K562 (cell line): ENCODE data around the gene TMEM131L. TPM values are rescaled to one million over a fixed set of nuclear protein-coding genes. Genes with fewer than 3 reads are reported as not detected.
A peak's percentile ranks its signal among the peaks of the same experiment; 100 is the strongest.

Experiments
- ATAC-seq: fragments of 200-7000 bp; cut with Tn5 transposase; 3 replicates; pipeline ENCODE4 v1.9.1; 2020; ENCODE audit warnings: moderate library complexity
- BruUV-seq: library from RNA; stranded (reverse); fragments of 400-500 nt; replicated peaks from 2 replicates; lab custom pipeline; 2021; lab: Mats Ljungman, UMichigan
- CTCF ChIA-PET: fragments of 300-600 bp; formaldehyde crosslinking; extraction: SDS; loops from one replicate; lab custom pipeline; 2021; ENCODE audit warnings: low intra/inter-chr PET ratio; lab: Yijun Ruan, JAX
- POLR2A ChIA-PET: fragments of 300-600, 350-650 bp; sonication (Branson Sonifier 250); formaldehyde crosslinking; extraction: SDS; loops from one replicate; lab custom pipeline; 2021; ENCODE audit warnings: antibody characterized with exemption, inconsistent platforms; lab: Yijun Ruan, JAX
- DNase-seq, 4 experiments: peaks; one replicate each; pipeline versions ENCODE4 v3.0.0 to v3.0.0-alpha.2; 2011 to 2018; ENCODE audit warnings: low spot score in 3 of 4, mixed read lengths in 3 of 4; ENCODE audit errors: extremely low read depth in 1 of 4
- FAIRE-seq: peaks from 2 replicates; lab custom pipeline; 2011; peaks lifted over from hg19 to GRCh38; lab: Jason Lieb, UNC
- H2AFZ ChIP-seq: 2 replicates; pipeline ENCODE4 v1.6.0; 2011; ENCODE audit warnings: low read depth, low read length, control low read depth, inconsistent platforms
- H3K27ac ChIP-seq: fragments of 200-600 bp; 3 replicates; pipeline ENCODE4 v1.8.0; 2011; ENCODE audit warnings: low read depth, mild to moderate bottlenecking, control low read depth, inconsistent platforms, low read length, moderate library complexity, mixed read lengths; ENCODE audit errors: extremely low read depth
- H3K27me3 ChIP-seq, 2 experiments: fragments of 300-600 bp in 1 of 2; 2 replicates in 1 of 2; 3 replicates in 1 of 2; pipeline versions ENCODE4 v1.6.0 to v1.8.0; 2011; ENCODE audit warnings: inconsistent platforms in 2 of 2, low read length in 2 of 2, mild to moderate bottlenecking in 1 of 2, mixed read lengths in 1 of 2, moderate library complexity in 1 of 2; ENCODE audit not compliant: control insufficient read depth in 2 of 2, insufficient read depth in 2 of 2
- H3K36me3 ChIP-seq: fragments of 300-600 bp; 3 replicates; pipeline ENCODE4 v1.8.0; 2011; ENCODE audit warnings: mild to moderate bottlenecking, low read length, inconsistent platforms; ENCODE audit not compliant: control insufficient read depth, insufficient read depth
- H3K4me1 ChIP-seq, 2 experiments: fragments of 200-600 bp in 1 of 2; replicated peaks in 1 of 2; 2 replicates in 1 of 2; 3 replicates in 1 of 2; pipeline versions ENCODE4 v1.5.1 to v1.8.0; 2011; ENCODE audit warnings: inconsistent platforms in 2 of 2, low read length in 2 of 2, mild to moderate bottlenecking in 1 of 2, mixed read lengths in 1 of 2, moderate library complexity in 1 of 2; ENCODE audit not compliant: control insufficient read depth in 2 of 2, insufficient read depth in 2 of 2
- H3K4me2 ChIP-seq: 2 replicates; pipeline ENCODE4 v1.6.1; 2011; ENCODE audit warnings: low read length, control low read depth, inconsistent platforms, mixed read lengths; ENCODE audit not compliant: insufficient read depth
- H3K4me3 ChIP-seq: fragments of 200-600 bp; sonication (generic), shearing (Covaris generic); 2 replicates; pipeline ENCODE4 v1.5.1; 2016; ENCODE audit warnings: control low read depth, inconsistent platforms
- H3K79me2 ChIP-seq: fragments of 200-600 bp; 3 replicates; pipeline ENCODE4 v1.8.0; 2011; ENCODE audit warnings: low read length, inconsistent platforms; ENCODE audit not compliant: control insufficient read depth, insufficient read depth
- H3K9ac ChIP-seq, 2 experiments: 2 replicates each; pipeline versions ENCODE4 v1.6.0 to v1.6.1; 2011; ENCODE audit warnings: low read depth in 2 of 2, low read length in 2 of 2, control low read depth in 1 of 2, inconsistent platforms in 1 of 2, mild to moderate bottlenecking in 1 of 2, mixed read lengths in 1 of 2; ENCODE audit not compliant: insufficient read depth in 1 of 2
- H3K9me1 ChIP-seq: one replicate; pipeline ENCODE4 v1.6.0; 2011; ENCODE audit warnings: inconsistent platforms, mild to moderate bottlenecking, low read length, moderate library complexity; ENCODE audit not compliant: control insufficient read depth, insufficient read depth
- H3K9me3 ChIP-seq: replicated peaks from 2 replicates; pipeline ENCODE4 v1.5.1; 2011; ENCODE audit warnings: low read depth, low read length, inconsistent platforms; ENCODE audit not compliant: control insufficient read depth, insufficient read depth
- H4K20me1 ChIP-seq: replicated peaks from 2 replicates; pipeline ENCODE4 v1.6.1; 2011; ENCODE audit warnings: low read length, inconsistent platforms, mixed read lengths; ENCODE audit not compliant: control insufficient read depth, insufficient read depth
- EWSR1 ChIP-seq: fragments of 450-650 bp; IDR thresholded peaks from 2 replicates; pipeline ENCODE4 v1.6.1; 2018; ENCODE audit warnings: borderline replicate concordance, mild to moderate bottlenecking, low read depth, moderate library complexity; ENCODE audit not compliant: partially characterized antibody
- HMG20B ChIP-seq: fragments of 250-450 bp; sonication (Bioruptor Pico); IDR thresholded peaks from 2 replicates; pipeline ENCODE4 v1.5.0; 2021; ENCODE audit warnings: mild to moderate bottlenecking
- RBM25 ChIP-seq: fragments of 200-400 bp; formaldehyde crosslinking; IDR thresholded peaks from 2 replicates; pipeline ENCODE4 v1.6.1; 2018; ENCODE audit warnings: low read length, low read depth, moderate library complexity; ENCODE audit not compliant: severe bottlenecking
- SNAPC5 ChIP-seq: fragments of 250-450 bp; sonication (Bioruptor Pico); IDR thresholded peaks from 2 replicates; pipeline ENCODE4 v1.8.0; 2021; ENCODE audit warnings: moderate library complexity, mild to moderate bottlenecking, inconsistent platforms
- TEAD4 ChIP-seq, 2 experiments: sonication (generic) in 1 of 2; formaldehyde crosslinking in 1 of 2; IDR thresholded peaks; 2 replicates each; pipeline versions ENCODE4 v1.6.1 to v1.8.0; 2012 to 2022; ENCODE audit warnings: borderline replicate concordance in 1 of 2, inconsistent platforms in 1 of 2, low read length in 1 of 2, mild to moderate bottlenecking in 1 of 2, missing genetic modification reagents in 1 of 2
- ZBTB8A ChIP-seq: fragments of 450-650 bp; IDR thresholded peaks from 2 replicates; pipeline ENCODE4 v1.6.1; 2018; ENCODE audit warnings: mild to moderate bottlenecking, moderate library complexity; ENCODE audit not compliant: partially characterized antibody
- ZNF395 ChIP-seq: fragments of 200-800 bp; sonication (Bioruptor generic); IDR thresholded peaks from 2 replicates; pipeline ENCODE4 v1.6.1; 2017; ENCODE audit warnings: missing genetic modification characterization, missing compliant biosample characterization
- ZNF699 ChIP-seq: fragments of 250-450 bp; sonication (Bioruptor Pico); IDR thresholded peaks from 2 replicates; pipeline ENCODE4 v1.8.0; 2021; ENCODE audit warnings: mild to moderate bottlenecking, moderate library complexity; ENCODE audit not compliant: insufficient replicate concordance
- WGBS: fragments of 100-300 bp; shearing (Covaris generic); methylation state at CpG from one replicate; pipeline ENCODE4 v1.1.6; 2016; ENCODE audit warnings: low coverage, mixed read lengths; ENCODE audit not compliant: insufficient coverage; ENCODE audit errors: missing lambda C conversion rate; 5-methylcytosine and 5-hydroxymethylcytosine counted together
- in situ Hi-C: fragments of 300-500 bp; cut with MboI; formaldehyde crosslinking; loops from 4 replicates; pipeline ENCODE4 v1.15.0; 2018; ENCODE audit warnings: inconsistent platforms, mixed read lengths
- intact Hi-C: fragments of 100-400 bp; cut with micrococcal nuclease; formaldehyde crosslinking; loops from 2 replicates; pipeline ENCODE4 v1.14.2; 2022
- polyA plus RNA-seq, 8 experiments: library from polyadenylated mRNA; depleted of rRNA in 4 of 8; stranded (reverse) in 5 of 8; unstranded in 3 of 8; fragments of >200 nt; fragmentation: Nextera tagmentation in 2 of 8; fragmentation: Illumina TruSeq in 1 of 8; extraction: Ambion mirVana in 2 of 8; extraction: Trizol in 1 of 8; gene quantifications; 2 replicates each; pipeline versions ENCODE4 v1.2.1 to v1.2.3, GENCODE V29; 2011 to 2014; ENCODE audit warnings: inconsistent platforms in 1 of 8, missing spikeins in 1 of 8
- total RNA-seq, 7 experiments: library from RNA; depleted of rRNA in 6 of 7; stranded (reverse); fragments of >200 nt in 6 of 7; fragmentation: Illumina TruSeq in 2 of 7; extraction: Trizol in 2 of 7; gene quantifications; 2 replicates each; pipeline versions ENCODE4 v1.2.1 to v1.2.3, GENCODE V29; 2011 to 2021; ENCODE audit warnings: low replicate concordance in 1 of 7

TMEM131L gene
- total and polyA plus RNA-seq, 9 of the 15 experiments (the other 6 are each of a cell fraction or from before 2014, with no cell fraction given), result 1.2 to 20.8 (median 12.9) TPM

- Histone ChIP-seq H3K9ac (no peak overlapping the region), H3K9me3 (no peaks in the 10 kb centered on the region), H3K36me3 (peaks cover 30% of the 10 kb centered on the region), H3K27me3 (no peaks in the 10 kb centered on the region), H3K9me1 (no peaks in the 10 kb centered on the region), H4K20me1 (no peaks in the 10 kb centered on the region), H3K4me3 (no peak overlapping the region), H3K4me1 (peaks cover 0 to 7% of the 10 kb centered on the region in 2 experiments; a peak in 2 of 5 replicates), H3K4me2 (no peak overlapping the region), H3K27ac (no peak overlapping the region), H3K79me2 (no peaks in the 10 kb centered on the region), H2AFZ (no peak overlapping the region)
- POLR2A ChIA-PET, result no interaction called here
- no peak for DNase-seq
- TF ChIP-seq ZNF699, result no peak
- no peak for TF ChIP-seq EWSR1
- peak; percentile 68 for TF ChIP-seq RBM25
- TF ChIP-seq ZNF395 (CRISPR knock-in tag), result no peak
- no peak for TF ChIP-seq TEAD4 (IDR thresholded peaks at IDR 0.05; ENCODE audit: low read length)
- no peak for TF ChIP-seq TEAD4 (CRISPR knock-in tag; IDR thresholded peaks at IDR 0.05; ENCODE audit: borderline replicate concordance)
- no peak for TF ChIP-seq SNAPC5 (CRISPR knock-in tag)
- no peak for TF ChIP-seq HMG20B (CRISPR knock-in tag)
- no peak for TF ChIP-seq ZBTB8A
- in situ Hi-C loops, result loop anchor here (10.0 kb wide), 1 partner anchor 784 kb away; no protein-coding TSS in a partner anchor
- CTCF ChIA-PET, result no interaction called here
- no peak for ATAC-seq
- intact Hi-C loops, result no loop called here
- FAIRE-seq, result no peak
- no CpG with 5 or more reads among the region's 3 CpGs for WGBS
- no TSS peak for BruUV-seq
Observed at GRCh38 chr4:153638999-153639398, 172.8 kb downstream of the TMEM131L start.
